ENCODE results near the gene SERHL2. TPM values are rescaled to one million over a fixed set of nuclear protein-coding genes. Genes with fewer than 3 reads are reported as not detected.

Gene SERHL2
- total and polyA plus RNA-seq, 8 donors = 1.7 to 5.5 (median 4.1) TPM; not detected in 1

DNA sequence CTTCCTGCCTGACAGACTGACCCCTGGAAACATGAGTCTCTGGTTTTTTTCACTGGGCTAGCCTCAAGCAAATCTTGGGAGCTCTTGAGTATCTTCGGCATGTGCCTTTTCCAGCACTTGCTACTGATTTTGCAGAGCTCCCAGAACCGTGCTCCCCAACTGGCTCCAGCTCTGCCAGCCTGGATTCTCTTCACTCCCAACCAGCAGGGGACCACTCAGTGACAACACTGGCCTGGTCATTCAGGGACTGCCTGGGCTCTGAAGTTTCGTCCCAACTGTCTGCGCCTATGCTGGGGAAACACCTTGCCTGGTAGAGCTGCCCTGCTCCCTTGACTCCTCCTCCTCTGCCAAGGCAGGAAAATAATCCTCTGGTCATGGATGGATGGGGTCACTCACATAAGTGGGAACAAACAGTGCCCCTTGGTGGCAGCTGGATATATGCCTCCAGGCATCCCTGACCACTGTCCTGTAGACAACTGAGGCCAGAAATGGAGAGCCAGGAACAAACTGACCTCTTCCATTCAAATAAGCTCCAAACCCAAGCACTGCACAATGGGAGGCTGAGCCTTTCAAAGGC, 30.7 kb downstream of the SERHL2 start:
- H3K27ac ChIP-seq = peak overlapping the region in 1 of 5 donors; percentile 32
- TF ChIP-seq POLR2A (IDR thresholded peaks at IDR 0.05) = no peak
- TF ChIP-seq EP300 (IDR thresholded peaks at IDR 0.05) = no peak
- TF ChIP-seq POLR2AphosphoS5 (IDR thresholded peaks at IDR 0.05) = no peak
- TF ChIP-seq CTCF (IDR thresholded peaks at IDR 0.05) = no peak
- 82 to 94% (median 91%) methylated on average over 2 to 4 of the region's 4 CpGs for WGBS, 5 donors
- no peaks in the 10 kb centered on the region for H3K27me3 ChIP-seq
- intact Hi-C loops (cut with DNase I; ENCODE audit: low total_unique reads) = no loop called here
- no peaks in the 10 kb centered on the region for H3K9me3 ChIP-seq
- H3K4me3 ChIP-seq = no peak overlapping the region
- H3K4me1 ChIP-seq = peaks cover 5 to 18% (median 15%) of the 10 kb centered on the region in 4 donors
- peaks cover 56 to 77% (median 76%) of the 10 kb centered on the region in 4 donors for H3K36me3 ChIP-seq
- DNase-seq = no peak

GRCh38 chr22:42585096-42585495, 31.3 kb downstream of the SERHL2 start:
- whole genome bisulfite sequencing, 5 donors = 57 to 85% (median 75%) methylated on average over 7 to 8 of the region's 8 CpGs
- Histone ChIP-seq H3K4me1 (peaks cover 5 to 18% (median 15%) of the 10 kb centered on the region in 4 donors), H3K36me3 (peaks cover 53 to 77% (median 76%) of the 10 kb centered on the region in 4 donors), H3K27me3 (no peaks in the 10 kb centered on the region), H3K9me3 (no peaks in the 10 kb centered on the region), H3K27ac (peak overlapping the region in 1 of 5 donors; percentile 32), H3K4me3 (no peak overlapping the region)
- intact Hi-C loops (cut with DNase I; ENCODE audit: low total_unique reads) = no loop called here
- TF ChIP-seq CTCF (IDR thresholded peaks at IDR 0.05) = no peak
- TF ChIP-seq POLR2AphosphoS5 (IDR thresholded peaks at IDR 0.05) = no peak
- no peak for TF ChIP-seq POLR2A (IDR thresholded peaks at IDR 0.05)
- TF ChIP-seq EP300 (IDR thresholded peaks at IDR 0.05) = no peak
- no peak for DNase-seq

GRCh38 chr22:42586381-42586780, 32.6 kb downstream of the SERHL2 start:
- TF ChIP-seq POLR2AphosphoS5 (IDR thresholded peaks at IDR 0.05) (no peak), POLR2A (IDR thresholded peaks at IDR 0.05) (no peak), CTCF (IDR thresholded peaks at IDR 0.05) (no peak)
- no peak for DNase-seq
- intact Hi-C loops (cut with DNase I; ENCODE audit: low total_unique reads) = no loop called here
- 88 to 95% (median 89%) methylated on average over 4 of the region's 4 CpGs for WGBS, 5 donors
- Histone ChIP-seq H3K27me3 (no peaks in the 10 kb centered on the region), H3K9me3 (no peaks in the 10 kb centered on the region), H3K36me3 (peaks cover 60 to 89% (median 89%) of the 10 kb centered on the region in 4 donors), H3K4me1 (peaks cover 5 to 14% (median 11%) of the 10 kb centered on the region in 4 donors), H3K27ac (no peak overlapping the region), H3K4me3 (no peak overlapping the region)

DNA sequence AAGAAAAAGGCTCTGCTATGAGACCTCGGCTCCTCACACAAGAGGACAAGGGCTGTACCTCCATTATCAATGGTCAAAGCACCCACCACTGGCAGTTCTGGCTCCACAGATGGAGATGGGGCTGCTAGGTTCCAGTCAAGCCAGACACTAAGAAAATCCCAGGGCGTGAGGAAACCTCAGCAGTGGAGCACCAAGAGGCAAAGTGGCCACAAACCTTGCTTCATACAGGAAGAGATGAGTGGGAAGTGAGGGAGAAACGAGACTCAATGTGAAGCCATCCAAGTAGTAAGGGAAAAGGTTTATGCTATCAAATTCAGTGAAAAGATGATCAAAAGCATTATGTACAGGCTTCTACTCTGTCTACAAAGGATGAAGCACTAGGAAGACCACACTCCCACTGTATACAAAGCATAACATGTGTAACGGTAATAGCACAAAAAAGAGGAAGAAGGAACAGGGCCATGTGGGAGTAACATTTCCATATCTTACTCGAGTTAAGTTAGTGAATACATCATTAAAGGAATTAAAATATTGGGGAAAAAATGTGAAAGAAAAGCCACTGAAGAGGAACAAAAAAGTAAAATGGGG, 33.9 kb downstream of the SERHL2 start:
- WGBS, 5 donors = 67 to 82% (median 80%) methylated on average over 5 of the region's 5 CpGs
- Histone ChIP-seq H3K9me3 (no peaks in the 10 kb centered on the region), H3K36me3 (peaks cover 73 to 100% (median 100%) of the 10 kb centered on the region in 4 donors), H3K4me1 (peaks cover 0 to 7% (median 3%) of the 10 kb centered on the region in 4 donors), H3K27ac (peak overlapping the region in 1 of 5 donors; percentile 1), H3K4me3 (no peak overlapping the region), H3K27me3 (no peaks in the 10 kb centered on the region)
- DNase-seq = no peak
- intact Hi-C loops (cut with DNase I; ENCODE audit: low total_unique reads) = no loop called here
- TF ChIP-seq EP300 (IDR thresholded peaks at IDR 0.05) = no peak
- TF ChIP-seq CTCF (IDR thresholded peaks at IDR 0.05) = no peak
- TF ChIP-seq POLR2AphosphoS5 (IDR thresholded peaks at IDR 0.05) = no peak
- TF ChIP-seq POLR2A (IDR thresholded peaks at IDR 0.05) = no peak
